Mesendoderm (in vitro differentiated cells): ENCODE measurements around the gene PRR27.
A peak's percentile ranks its signal among the peaks of the same experiment; 100 is the strongest.

Experiments used
- DNase-seq: peaks from one replicate; pipeline ENCODE4 v3.0.0; 2013
- H2AK5ac ChIP-seq: 2 replicates; pipeline ENCODE4 v1.6.1; 2013; ENCODE audit warnings: low read length, inconsistent platforms
- H2BK120ac ChIP-seq: 2 replicates; pipeline ENCODE4 v1.6.1; 2013; ENCODE audit warnings: low read depth, mild to moderate bottlenecking, low read length, moderate library complexity, mixed read lengths
- H2BK15ac ChIP-seq: replicated peaks from 2 replicates; pipeline ENCODE4 v1.6.1; 2013; ENCODE audit warnings: low read depth, mild to moderate bottlenecking, moderate library complexity
- H2BK5ac ChIP-seq: 2 replicates; pipeline ENCODE4 v1.6.1; 2013; ENCODE audit warnings: low read length, inconsistent platforms
- H3K18ac ChIP-seq: 2 replicates; pipeline ENCODE4 v1.6.1; 2013; ENCODE audit warnings: mild to moderate bottlenecking, low read length, mixed read lengths
- H3K23ac ChIP-seq: one replicate; pipeline ENCODE4 v1.6.1; 2013; ENCODE audit warnings: low read length
- H3K27ac ChIP-seq: 2 replicates; pipeline ENCODE4 v1.5.1; 2013; ENCODE audit warnings: low read depth, mild to moderate bottlenecking, inconsistent platforms, low read length, moderate library complexity
- H3K27me3 ChIP-seq: 2 replicates; pipeline ENCODE4 v1.6.1; 2013; ENCODE audit warnings: low read length, control low read depth, mild to moderate bottlenecking, inconsistent platforms; ENCODE audit not compliant: insufficient read depth, poor library complexity
- H3K36me3 ChIP-seq: 2 replicates; pipeline ENCODE4 v1.6.1; 2013; ENCODE audit warnings: low read length, inconsistent platforms; ENCODE audit not compliant: control insufficient read depth, insufficient read depth
- H3K4ac ChIP-seq: one replicate; pipeline ENCODE4 v1.6.1; 2013; ENCODE audit warnings: low read depth, mild to moderate bottlenecking, low read length, moderate library complexity
- H3K4me1 ChIP-seq: 2 replicates; pipeline ENCODE4 v1.6.1; 2013; ENCODE audit warnings: low read depth, low read length, inconsistent platforms; ENCODE audit not compliant: control insufficient read depth
- H3K4me2 ChIP-seq: 2 replicates; pipeline ENCODE4 v1.6.1; 2013; ENCODE audit warnings: low read length
- H3K4me3 ChIP-seq: 2 replicates; pipeline ENCODE4 v1.5.1; 2013; ENCODE audit warnings: mild to moderate bottlenecking, low read length
- H3K56ac ChIP-seq: one replicate; pipeline ENCODE4 v1.6.1; 2013; ENCODE audit warnings: low read length
- H3K79me1 ChIP-seq: 2 replicates; pipeline ENCODE4 v1.6.1; 2013; ENCODE audit warnings: low read length, inconsistent platforms
- H3K79me2 ChIP-seq: 2 replicates; pipeline ENCODE4 v1.6.1; 2013; ENCODE audit warnings: mild to moderate bottlenecking, low read length; ENCODE audit not compliant: control insufficient read depth, insufficient read depth
- H3K9ac ChIP-seq: 2 replicates; pipeline ENCODE4 v1.6.1; 2013; ENCODE audit warnings: low read length, inconsistent platforms
- H4K5ac ChIP-seq: one replicate; pipeline ENCODE4 v1.6.1; 2013; ENCODE audit warnings: low read length
- H4K8ac ChIP-seq: one replicate; pipeline ENCODE4 v1.6.1; 2013; ENCODE audit warnings: low read depth, mild to moderate bottlenecking, control low read depth, low read length, moderate library complexity
- WGBS: extraction: QIAGEN DNeasy Blood & Tissue Kit; methylation state at CpG from one replicate; pipeline ENCODE4 v1.1.7; 2013; ENCODE audit warnings: low lambda C conversion rate, missing lambda C conversion rate; ENCODE audit not compliant: insufficient coverage; ENCODE audit errors: extremely low coverage; 5-methylcytosine and 5-hydroxymethylcytosine counted together

PRR27 gene

DNA sequence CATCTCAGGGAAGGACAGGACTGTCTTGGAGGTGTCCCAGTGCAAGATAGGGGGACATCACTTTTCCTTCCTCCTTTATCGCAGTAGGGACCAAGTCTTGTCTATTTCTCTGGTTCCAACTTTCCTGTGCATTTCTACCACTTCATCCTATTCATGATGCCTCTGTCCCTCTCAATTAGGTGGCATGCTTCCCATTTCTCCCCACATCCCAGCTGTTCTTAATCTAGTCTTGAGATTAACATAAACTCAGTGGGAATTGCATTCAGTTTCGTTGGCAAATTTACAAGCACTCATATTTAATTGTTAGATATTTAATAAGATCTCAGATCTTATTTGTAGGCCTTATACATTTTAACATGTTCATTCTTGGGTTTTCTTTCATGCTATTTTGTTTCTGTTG is 25.8 kb downstream of the PRR27 start:
- Histone ChIP-seq H2BK15ac (no peak overlapping the region), H3K4me2 (no peak overlapping the region), H3K18ac (no peak overlapping the region), H3K79me2 (no peaks in the 10 kb centered on the region), H3K36me3 (no peaks in the 10 kb centered on the region), H3K27me3 (no peaks in the 10 kb centered on the region), H4K8ac (no peak overlapping the region), H2BK120ac (no peak overlapping the region), H2BK5ac (no peak overlapping the region), H3K27ac (no peak overlapping the region), H3K9ac (no peak overlapping the region), H3K23ac (no peak overlapping the region), H4K5ac (no peak overlapping the region), H3K79me1 (no peaks in the 10 kb centered on the region), H3K4ac (no peak overlapping the region), H3K4me1 (no peaks in the 10 kb centered on the region), H3K4me3 (no peak overlapping the region), H3K56ac (no peak overlapping the region), H2AK5ac (no peak overlapping the region)
- WGBS = no CpG with 5 or more reads among the region's 2 CpGs
- no peak for DNase-seq

DNA sequence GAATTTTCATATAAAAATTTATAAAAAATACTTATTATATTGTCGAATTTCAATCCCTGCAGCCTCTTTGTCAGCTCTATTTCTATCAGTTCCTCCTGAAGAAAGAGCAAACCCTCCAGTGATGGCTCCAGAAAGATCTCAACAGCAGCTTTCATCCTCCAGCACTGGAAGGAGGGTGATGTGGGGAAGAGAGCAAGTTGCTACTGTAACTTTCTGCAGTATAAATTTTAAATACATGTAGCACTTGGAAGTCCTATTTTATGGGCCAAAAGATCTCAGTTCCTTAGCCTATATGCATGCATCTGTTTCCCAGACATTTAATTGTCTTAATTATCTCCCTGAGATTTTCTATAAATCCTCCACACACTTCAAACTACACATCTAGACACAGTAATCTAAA is 27.8 kb downstream of the PRR27 start:
- no peaks in the 10 kb centered on the region for H3K27me3 ChIP-seq
- H3K79me1 ChIP-seq = no peaks in the 10 kb centered on the region
- H3K9ac ChIP-seq = no peak overlapping the region
- WGBS = 100% methylated on average over 1 of the region's 1 CpG
- no peak overlapping the region for H4K8ac ChIP-seq
- H3K4ac ChIP-seq = no peak overlapping the region
- no peak overlapping the region for H3K18ac ChIP-seq
- H2BK120ac ChIP-seq = no peak overlapping the region
- no peak overlapping the region for H2AK5ac ChIP-seq
- H3K56ac ChIP-seq = no peak overlapping the region
- no peak overlapping the region for H2BK5ac ChIP-seq
- H3K4me1 ChIP-seq = no peaks in the 10 kb centered on the region
- no peaks in the 10 kb centered on the region for H3K36me3 ChIP-seq
- H3K4me2 ChIP-seq = no peak overlapping the region
- no peak overlapping the region for H3K4me3 ChIP-seq
- no peaks in the 10 kb centered on the region for H3K79me2 ChIP-seq
- DNase-seq = no peak
- H2BK15ac ChIP-seq = no peak overlapping the region
- no peak overlapping the region for H3K27ac ChIP-seq
- H4K5ac ChIP-seq = no peak overlapping the region
- no peak overlapping the region for H3K23ac ChIP-seq

DNA sequence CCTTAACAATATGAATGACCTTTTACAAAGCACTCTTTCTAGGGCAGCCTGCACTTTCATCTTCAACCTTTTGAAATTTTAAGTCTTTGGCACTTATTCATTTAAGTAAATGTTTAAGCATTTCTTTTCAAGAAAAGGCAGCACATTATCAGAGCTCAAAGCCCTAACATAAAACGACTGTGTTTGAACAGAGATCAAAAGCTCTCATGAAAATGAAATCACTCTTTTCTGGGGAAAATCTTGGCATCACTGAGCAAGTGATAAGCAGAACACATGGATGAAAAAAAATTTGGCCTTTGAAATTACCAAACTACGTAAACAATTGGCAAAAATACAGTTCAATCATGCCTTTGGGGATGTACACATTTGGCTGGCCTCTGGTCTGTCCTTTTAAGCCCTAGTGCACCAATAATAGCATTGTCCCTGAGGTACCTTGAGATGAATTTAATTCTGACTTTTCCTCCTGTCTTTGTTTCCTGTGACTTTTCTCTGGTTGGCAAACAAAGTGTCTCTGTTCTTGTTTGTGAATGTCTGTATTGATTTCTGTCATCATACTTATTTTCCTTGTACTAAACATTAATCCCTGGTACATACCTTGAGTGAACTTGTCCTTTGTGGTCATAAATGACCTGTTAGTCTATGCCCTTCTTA is 28.6 kb downstream of the PRR27 start:
- no peaks in the 10 kb centered on the region for H3K4me1 ChIP-seq
- no peak overlapping the region for H3K56ac ChIP-seq
- H3K36me3 ChIP-seq = no peaks in the 10 kb centered on the region
- H2BK5ac ChIP-seq = no peak overlapping the region
- H3K79me1 ChIP-seq = no peaks in the 10 kb centered on the region
- H4K5ac ChIP-seq = no peak overlapping the region
- H3K4me3 ChIP-seq = no peak overlapping the region
- H2BK120ac ChIP-seq = no peak overlapping the region
- H3K27me3 ChIP-seq = no peaks in the 10 kb centered on the region
- H3K18ac ChIP-seq = no peak overlapping the region
- no peak overlapping the region for H2AK5ac ChIP-seq
- no peak overlapping the region for H2BK15ac ChIP-seq
- H4K8ac ChIP-seq = no peak overlapping the region
- no peak overlapping the region for H3K4ac ChIP-seq
- H3K79me2 ChIP-seq = no peaks in the 10 kb centered on the region
- H3K9ac ChIP-seq = no peak overlapping the region
- no peak for DNase-seq
- no CpG with 5 or more reads among the region's 2 CpGs for WGBS
- no peak overlapping the region for H3K23ac ChIP-seq
- no peak overlapping the region for H3K27ac ChIP-seq
- no peak overlapping the region for H3K4me2 ChIP-seq

DNA sequence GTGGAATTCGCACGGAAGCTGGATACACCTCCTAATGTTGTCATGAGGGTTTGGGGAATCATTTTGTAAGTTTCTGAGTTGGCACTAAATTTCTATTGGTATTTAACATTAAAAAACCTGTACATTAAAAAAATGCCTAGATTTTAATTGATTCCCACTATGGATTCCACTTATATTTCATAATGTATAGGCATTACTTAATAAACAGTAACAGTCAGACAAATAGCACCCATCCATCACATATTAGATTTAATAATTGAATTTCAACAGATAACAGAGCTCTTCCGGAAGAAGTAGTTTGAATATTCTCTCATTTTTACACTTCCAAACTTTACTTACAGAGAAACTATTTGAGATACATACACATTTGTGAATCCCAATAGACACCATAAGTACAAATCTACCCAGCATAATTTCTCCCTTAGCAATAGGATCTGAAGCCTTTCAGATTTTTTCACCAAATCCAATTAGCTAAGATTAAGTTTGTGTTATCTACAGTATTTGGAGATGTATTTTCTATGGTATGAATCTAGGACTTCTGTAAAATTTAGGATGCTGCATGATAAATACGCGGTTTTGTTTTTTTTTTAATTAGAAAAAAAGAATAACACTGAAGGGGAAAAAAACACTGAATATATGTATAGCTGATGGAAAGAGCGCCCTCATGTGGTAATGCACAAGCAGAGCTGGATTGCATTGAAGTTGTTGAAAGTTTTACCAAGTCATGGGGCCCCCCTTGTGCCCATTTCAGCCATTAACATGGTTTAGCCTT is 29.3 kb downstream of the PRR27 start:
- no peak overlapping the region for H3K9ac ChIP-seq
- no peaks in the 10 kb centered on the region for H3K27me3 ChIP-seq
- H2BK5ac ChIP-seq = no peak overlapping the region
- H3K79me2 ChIP-seq = no peaks in the 10 kb centered on the region
- no peak overlapping the region for H3K18ac ChIP-seq
- no peak overlapping the region for H3K56ac ChIP-seq
- H2AK5ac ChIP-seq = no peak overlapping the region
- H4K5ac ChIP-seq = no peak overlapping the region
- no peak overlapping the region for H3K27ac ChIP-seq
- WGBS = no CpG with 5 or more reads among the region's 6 CpGs
- no peak overlapping the region for H3K23ac ChIP-seq
- H3K4ac ChIP-seq = no peak overlapping the region
- H3K4me1 ChIP-seq = no peaks in the 10 kb centered on the region
- H2BK15ac ChIP-seq = no peak overlapping the region
- no peak overlapping the region for H2BK120ac ChIP-seq
- H3K4me3 ChIP-seq = no peak overlapping the region
- H3K79me1 ChIP-seq = no peaks in the 10 kb centered on the region
- no peak overlapping the region for H4K8ac ChIP-seq
- peak; percentile 80 for DNase-seq
- no peak overlapping the region for H3K4me2 ChIP-seq
- H3K36me3 ChIP-seq = no peaks in the 10 kb centered on the region

DNA sequence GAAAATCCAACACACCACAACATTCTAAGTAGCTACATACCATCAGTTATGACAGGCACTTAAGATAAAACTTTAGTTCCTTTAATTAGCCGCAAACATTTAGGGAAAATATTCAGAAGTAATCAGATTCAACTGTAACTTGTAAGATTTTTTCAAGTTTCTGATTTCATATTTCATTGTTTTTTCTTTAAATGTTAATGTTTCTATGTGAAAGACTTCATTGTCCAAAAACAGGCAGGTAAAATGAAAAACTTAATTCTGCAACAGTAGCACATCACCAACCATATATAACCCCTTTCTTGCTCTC is 29.9 kb downstream of the PRR27 start:
- Histone ChIP-seq H3K4ac (no peak overlapping the region), H3K79me1 (no peaks in the 10 kb centered on the region), H3K18ac (no peak overlapping the region), H3K4me2 (no peak overlapping the region), H3K27me3 (no peaks in the 10 kb centered on the region), H2BK120ac (no peak overlapping the region), H3K23ac (no peak overlapping the region), H4K8ac (no peak overlapping the region), H4K5ac (no peak overlapping the region), H3K27ac (no peak overlapping the region), H2BK5ac (no peak overlapping the region), H3K36me3 (no peaks in the 10 kb centered on the region), H3K79me2 (no peaks in the 10 kb centered on the region), H2AK5ac (no peak overlapping the region), H2BK15ac (no peak overlapping the region), H3K56ac (no peak overlapping the region), H3K4me3 (no peak overlapping the region), H3K4me1 (no peaks in the 10 kb centered on the region), H3K9ac (no peak overlapping the region)
- no CpG with 5 or more reads among the region's 1 CpG for WGBS
- DNase-seq = no peak

DNA sequence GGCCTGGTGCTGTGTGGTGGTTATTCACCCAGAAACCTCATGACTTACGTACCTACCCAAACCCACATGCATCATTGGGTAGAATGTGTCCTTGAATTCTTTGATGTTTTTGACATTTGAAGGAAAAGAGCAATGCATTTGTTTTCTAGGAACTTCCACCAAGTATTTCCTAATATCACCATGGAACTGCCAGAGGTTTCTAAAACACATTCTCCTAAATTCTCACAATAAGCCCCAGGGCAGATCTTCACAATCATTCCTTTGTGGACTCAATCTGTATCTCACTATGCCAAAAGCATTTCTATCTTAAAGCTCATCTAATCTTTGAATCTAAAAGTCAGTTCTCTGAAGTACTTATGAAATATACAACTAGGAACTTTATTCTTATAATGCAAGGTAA is 33.2 kb downstream of the PRR27 start:
- H3K4me1 ChIP-seq = no peaks in the 10 kb centered on the region
- no peak overlapping the region for H2AK5ac ChIP-seq
- H3K4me3 ChIP-seq = no peak overlapping the region
- no peak overlapping the region for H2BK120ac ChIP-seq
- no peak overlapping the region for H4K5ac ChIP-seq
- H3K56ac ChIP-seq = no peak overlapping the region
- no peak overlapping the region for H3K27ac ChIP-seq
- no peak overlapping the region for H3K23ac ChIP-seq
- DNase-seq = peak; percentile 6
- no peak overlapping the region for H2BK15ac ChIP-seq
- no peak overlapping the region for H4K8ac ChIP-seq
- no peak overlapping the region for H3K4me2 ChIP-seq
- no peak overlapping the region for H3K9ac ChIP-seq
- no peaks in the 10 kb centered on the region for H3K79me2 ChIP-seq
- no CpG with 5 or more reads among the region's 1 CpG for WGBS
- H3K18ac ChIP-seq = no peak overlapping the region
- no peaks in the 10 kb centered on the region for H3K79me1 ChIP-seq
- H3K27me3 ChIP-seq = no peaks in the 10 kb centered on the region
- no peak overlapping the region for H3K4ac ChIP-seq
- no peak overlapping the region for H2BK5ac ChIP-seq
- H3K36me3 ChIP-seq = no peaks in the 10 kb centered on the region
